ENCODE results near the gene MUC5B.

The MUC5B gene

GRCh38 chr11:1251236-1251770 is 28.4 kb downstream of the MUC5B start:
- H3K27me3 ChIP-seq (replicated peaks; ENCODE audit: control insufficient read depth, insufficient read depth, low read length) = no peaks in the 10 kb centered on the region
- no peaks in the 10 kb centered on the region for H3K36me3 ChIP-seq (ENCODE audit: control insufficient read depth, insufficient read depth, low read length)
- TF ChIP-seq CTCF (IDR thresholded peaks at IDR 0.05; ENCODE audit: insufficient read depth, low read length, poor library complexity, severe bottlenecking) = no peak
- no peak overlapping the region for H3K4me3 ChIP-seq (replicated peaks; ENCODE audit: low read depth, low read length)
- DNase-seq (ENCODE audit: extremely low read depth, insufficient read length) = no peak

GRCh38 chr11:1252371-1253102 is 29.7 kb downstream of the MUC5B start:
- Histone ChIP-seq H3K36me3 (ENCODE audit: control insufficient read depth, insufficient read depth, low read length) (no peaks in the 10 kb centered on the region), H3K27me3 (replicated peaks; ENCODE audit: control insufficient read depth, insufficient read depth, low read length) (no peaks in the 10 kb centered on the region), H3K4me3 (replicated peaks; ENCODE audit: low read depth, low read length) (no peak overlapping the region)
- no peak for DNase-seq (ENCODE audit: extremely low read depth, insufficient read length)
- TF ChIP-seq CTCF (IDR thresholded peaks at IDR 0.05; ENCODE audit: insufficient read depth, low read length, poor library complexity, severe bottlenecking) = no peak

- Histone ChIP-seq H3K4me3 (replicated peaks; ENCODE audit: low read depth, low read length) (no peak overlapping the region), H3K36me3 (ENCODE audit: control insufficient read depth, insufficient read depth, low read length) (no peaks in the 10 kb centered on the region), H3K27me3 (replicated peaks; ENCODE audit: control insufficient read depth, insufficient read depth, low read length) (no peaks in the 10 kb centered on the region)
- no peak for TF ChIP-seq CTCF (IDR thresholded peaks at IDR 0.05; ENCODE audit: insufficient read depth, low read length, poor library complexity, severe bottlenecking)
- DNase-seq (ENCODE audit: extremely low read depth, insufficient read length) = no peak
Observed at GRCh38 chr11:1253103-1253485, 30.2 kb downstream of the MUC5B start.

GRCh38 chr11:1254086-1254648 is 31.3 kb downstream of the MUC5B start:
- Histone ChIP-seq H3K4me3 (replicated peaks; ENCODE audit: low read depth, low read length) (no peak overlapping the region), H3K36me3 (ENCODE audit: control insufficient read depth, insufficient read depth, low read length) (no peaks in the 10 kb centered on the region), H3K27me3 (replicated peaks; ENCODE audit: control insufficient read depth, insufficient read depth, low read length) (no peaks in the 10 kb centered on the region)
- TF ChIP-seq CTCF (IDR thresholded peaks at IDR 0.05; ENCODE audit: insufficient read depth, low read length, poor library complexity, severe bottlenecking) = no peak
- DNase-seq (ENCODE audit: extremely low read depth, insufficient read length) = no peak

- Histone ChIP-seq H3K4me3 (replicated peaks; ENCODE audit: low read depth, low read length) (no peak overlapping the region), H3K36me3 (ENCODE audit: control insufficient read depth, insufficient read depth, low read length) (no peaks in the 10 kb centered on the region), H3K27me3 (replicated peaks; ENCODE audit: control insufficient read depth, insufficient read depth, low read length) (no peaks in the 10 kb centered on the region)
- DNase-seq (ENCODE audit: extremely low read depth, insufficient read length) = no peak
- TF ChIP-seq CTCF (IDR thresholded peaks at IDR 0.05; ENCODE audit: insufficient read depth, low read length, poor library complexity, severe bottlenecking) = no peak
Observed at GRCh38 chr11:1254733-1255132, 31.9 kb downstream of the MUC5B start.

Data from GM06990 (cell line).